NCI-H345 treated with DMSO at 0.1 percent for 48 hours (cell line): Measurements from ENCODE around the gene PIM2.

Experiments used
- DNase-seq: peaks from one replicate; lab custom pipeline; 2025; ENCODE audit not compliant: unreplicated experiment; lab: John Stamatoyannopoulos, UW

Gene PIM2

DNA sequence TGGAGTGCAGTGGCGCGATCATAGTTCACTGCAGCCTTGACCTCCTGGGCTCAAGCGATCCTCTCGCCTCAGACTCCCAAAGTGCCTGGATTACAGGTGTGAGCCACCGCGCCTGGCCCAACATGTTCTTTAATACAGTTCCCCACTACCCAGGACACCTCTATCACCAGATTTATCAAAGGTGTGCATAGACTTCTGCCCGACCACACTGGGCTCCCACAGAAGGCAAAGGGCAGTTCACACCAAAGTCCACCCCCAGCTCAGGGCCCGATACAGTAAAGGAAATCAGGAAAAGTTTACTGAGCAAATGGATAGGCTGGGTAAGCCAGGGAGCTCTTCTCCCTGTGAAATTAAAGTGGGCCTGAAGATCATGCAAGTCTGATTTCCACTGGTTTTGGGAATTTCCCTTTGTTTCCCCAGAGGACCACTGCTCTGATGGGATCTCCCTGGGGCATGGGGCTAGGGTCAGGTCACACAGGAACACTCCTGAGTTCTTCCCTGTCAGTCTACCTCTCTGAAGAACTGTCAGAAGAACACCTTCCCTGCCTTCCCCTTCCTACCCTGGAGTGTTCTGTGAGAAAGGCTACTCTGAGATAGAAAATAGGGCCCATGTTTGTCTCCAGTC lies 17.7 kb upstream of the PIM2 start:
- no peak for DNase-seq

GRCh38 chrX:48935301-48935670 lies 16.5 kb upstream of the PIM2 start:
- no peak for DNase-seq

DNA sequence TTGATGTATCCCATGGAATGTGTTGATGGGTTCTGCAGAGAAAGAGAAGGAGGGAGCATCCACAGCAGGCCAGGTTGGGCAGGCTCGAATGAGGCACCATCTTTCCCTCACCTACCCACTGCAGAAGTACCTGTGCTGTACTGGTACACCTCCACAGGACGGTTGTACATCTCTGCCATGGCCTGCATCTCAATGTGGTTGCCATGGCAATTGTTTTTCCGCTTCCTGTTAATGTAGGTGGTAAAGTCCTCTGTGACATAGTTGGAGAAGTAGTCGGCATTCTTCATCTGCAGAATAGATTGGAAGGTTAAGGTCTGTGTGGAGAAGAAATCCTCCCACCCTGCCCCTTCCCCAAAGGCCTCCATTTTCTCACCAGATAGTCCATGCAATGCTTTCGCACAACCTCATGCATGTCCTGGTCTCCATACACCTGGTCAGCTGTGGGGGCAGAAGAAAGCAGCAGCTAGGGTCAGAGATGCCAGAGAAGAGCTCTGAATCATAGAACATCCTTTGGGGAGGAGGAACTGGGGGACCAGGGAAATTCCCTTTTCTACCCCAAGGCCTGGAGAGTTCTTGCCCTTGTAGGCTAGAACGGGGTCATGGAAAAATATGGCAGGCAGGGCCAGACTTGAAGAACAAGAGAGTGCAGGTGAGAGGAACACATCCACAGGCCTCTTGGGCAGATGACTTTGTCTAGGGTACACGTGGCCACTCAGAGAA lies 15.9 kb upstream of the PIM2 start:
- DNase-seq, result no peak

- DNase-seq, result no peak
These were observed 14.9 kb upstream of the PIM2 start for GRCh38 chrX:48933757-48934156.

DNA sequence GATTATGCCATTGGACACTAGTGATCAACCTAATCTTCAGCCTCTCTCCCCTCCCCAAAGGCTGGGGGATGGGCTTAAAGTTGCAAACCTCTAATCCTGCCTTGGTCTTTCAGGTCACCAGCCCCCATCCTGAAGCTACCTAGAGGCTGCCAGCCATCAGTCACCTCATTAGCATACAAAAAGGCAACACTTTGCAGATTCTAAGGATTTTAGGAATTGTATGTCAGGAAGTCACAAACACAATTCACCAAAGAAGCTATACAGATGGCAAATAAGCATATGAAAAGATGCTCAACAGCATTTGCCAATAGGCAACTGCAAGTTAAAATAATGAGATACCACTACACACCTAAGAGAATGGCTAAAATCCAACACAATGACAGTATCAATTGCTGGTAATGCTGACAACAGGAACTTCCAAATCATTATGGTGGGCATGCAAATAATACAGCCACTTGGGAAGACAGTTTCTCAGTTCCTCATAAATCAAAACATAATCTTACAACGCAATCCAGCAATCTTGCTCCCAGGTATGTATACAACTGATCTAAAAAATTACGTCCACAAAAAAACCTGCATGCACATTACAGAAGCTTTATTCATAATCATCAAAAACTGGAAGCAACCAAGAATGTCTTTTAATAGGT lies 9.0 kb upstream of the PIM2 start:
- DNase-seq, result no peak

GRCh38 chrX:48927123-48927522 lies 8.3 kb upstream of the PIM2 start:
- no peak for DNase-seq

- DNase-seq, result no peak
These were observed 5.4 kb upstream of the PIM2 start for GRCh38 chrX:48924270-48924669.

GRCh38 chrX:48923771-48924170 lies 4.9 kb upstream of the PIM2 start:
- no peak for DNase-seq

DNA sequence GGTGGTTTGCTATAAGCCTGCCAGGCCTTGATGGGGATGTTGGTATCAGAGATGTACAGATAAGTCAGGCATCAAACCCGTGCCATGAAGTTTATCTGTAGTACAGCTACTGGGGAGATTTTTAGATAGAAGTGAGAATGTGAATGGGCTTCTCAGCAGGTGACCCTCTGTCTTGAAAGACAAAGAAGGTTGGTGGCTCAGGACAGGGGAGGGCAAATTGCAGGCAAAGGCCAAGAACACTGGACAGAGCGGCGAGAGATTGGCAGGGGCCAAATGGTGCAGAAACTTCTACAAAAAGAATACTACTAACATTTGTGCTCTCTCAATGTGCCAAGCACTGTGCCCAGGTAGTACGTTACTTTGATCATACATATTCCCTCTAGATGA lies 1.9 kb upstream of the PIM2 start:
- no peak for DNase-seq

DNA sequence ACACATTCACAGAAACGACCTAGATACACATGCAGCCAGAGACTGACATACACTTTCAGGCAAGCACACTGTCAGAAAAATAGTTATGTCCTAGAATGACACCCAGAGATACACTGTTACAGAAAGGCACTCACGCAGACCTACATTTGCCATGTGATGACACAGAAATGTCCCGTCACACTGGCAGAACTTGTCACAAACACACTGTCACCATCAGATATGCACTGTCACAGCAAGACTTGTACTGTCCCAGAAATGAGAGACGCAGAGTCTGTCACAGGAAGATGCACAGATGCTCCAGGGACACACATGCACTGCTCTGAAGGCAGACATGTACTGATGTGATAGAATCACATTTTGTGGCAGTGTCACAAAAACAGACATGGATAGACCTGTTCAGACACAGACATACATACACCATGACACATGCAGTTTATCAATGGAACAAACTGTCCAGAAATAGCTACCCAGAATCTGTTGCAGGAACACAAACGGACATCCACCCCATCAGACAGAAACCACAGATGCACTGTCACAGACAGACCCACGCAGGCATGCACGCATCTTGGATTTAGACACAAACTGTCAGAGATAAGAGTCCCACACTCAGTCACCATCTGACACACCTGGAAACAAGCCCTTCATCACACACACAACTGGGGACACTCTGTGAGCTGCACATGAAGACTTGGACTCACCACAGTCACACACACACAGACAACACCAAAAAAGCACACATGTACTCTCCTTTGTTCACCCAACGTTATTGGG lies 1.3 kb upstream of the PIM2 start:
- no peak for DNase-seq

DNA sequence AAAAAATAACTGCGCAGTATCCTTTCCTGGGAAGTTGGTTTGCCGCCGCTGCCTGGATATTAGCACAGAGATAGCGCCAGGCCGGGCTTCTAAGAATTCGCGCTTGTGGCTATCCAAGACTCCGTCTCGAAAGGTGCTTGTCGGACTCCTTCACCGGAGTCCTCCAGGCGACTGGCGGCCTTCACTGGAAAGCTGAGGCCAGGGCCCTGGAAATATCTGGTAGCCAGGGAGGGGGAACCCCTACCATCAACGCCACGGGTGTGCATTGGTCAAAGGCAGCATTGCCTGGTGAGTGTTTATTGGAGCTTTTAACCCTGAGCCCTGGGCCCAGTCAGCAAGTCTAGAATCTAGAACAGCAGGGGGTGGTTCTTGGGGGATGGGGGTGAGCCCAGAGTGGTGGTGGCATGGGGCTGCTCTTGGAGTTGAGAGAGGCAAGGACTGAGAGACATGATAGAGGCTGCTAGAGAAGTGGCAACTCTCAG lies 577 bp upstream of the PIM2 start:
- no peak for DNase-seq

DNA sequence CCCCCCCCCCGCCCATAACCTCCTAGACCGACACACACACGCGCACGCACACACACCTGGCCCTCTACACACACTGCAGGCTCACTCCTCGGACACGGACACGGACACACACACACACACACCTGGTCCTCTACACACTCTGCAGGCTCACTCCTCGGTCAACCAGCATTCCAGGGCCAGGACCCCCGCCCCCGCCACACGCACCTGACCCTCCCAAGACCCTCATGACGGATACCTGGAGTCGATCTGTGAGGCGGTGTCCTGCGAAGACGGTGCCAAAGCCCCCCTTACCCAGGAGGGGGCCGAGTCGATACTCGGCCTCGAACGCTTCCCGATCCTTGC lies 552 bp downstream of the PIM2 start:
- DNase-seq, result no peak

DNA sequence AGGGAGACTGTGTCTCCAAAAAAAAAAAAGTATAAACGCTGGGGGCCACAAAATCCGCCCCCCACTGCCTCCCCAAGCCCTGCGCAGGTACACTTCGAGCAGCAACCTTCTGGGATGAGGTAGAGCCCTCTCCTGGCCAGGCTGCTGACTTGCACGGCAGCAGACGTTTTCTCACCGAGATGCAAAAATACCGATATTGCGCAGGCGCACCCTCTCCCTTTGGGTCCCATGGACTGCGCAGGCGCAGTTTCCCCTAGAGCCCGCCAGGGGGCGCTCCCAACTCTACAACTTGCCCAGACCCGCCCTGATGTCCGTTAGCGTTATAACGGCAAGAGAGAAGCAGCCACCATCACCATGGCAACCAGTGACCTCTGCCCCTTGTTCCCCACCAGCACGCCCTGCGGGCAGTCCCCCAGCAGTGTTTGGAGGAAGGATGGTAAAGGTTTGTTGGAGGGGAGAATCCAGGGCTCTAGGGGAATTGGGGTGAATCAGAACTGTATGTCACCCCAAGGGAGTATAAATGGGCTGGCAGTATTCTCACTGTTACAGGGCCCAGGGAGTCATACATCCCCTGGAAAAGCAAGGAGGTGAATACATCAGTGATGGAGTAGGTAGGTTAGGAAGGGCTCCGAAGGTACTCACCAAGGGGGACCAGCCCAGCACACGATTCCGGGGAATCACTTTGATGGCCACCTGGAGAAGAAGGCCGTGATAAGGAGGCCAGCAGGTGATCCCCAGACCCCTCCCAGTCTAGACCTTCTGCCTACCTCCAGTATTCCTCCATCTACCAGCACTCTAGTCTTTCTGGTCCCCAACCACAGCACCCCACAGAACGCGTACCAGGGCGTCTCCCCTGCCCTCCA lies 1.5 kb downstream of the PIM2 start:
- DNase-seq, result peak; percentile 83

DNA sequence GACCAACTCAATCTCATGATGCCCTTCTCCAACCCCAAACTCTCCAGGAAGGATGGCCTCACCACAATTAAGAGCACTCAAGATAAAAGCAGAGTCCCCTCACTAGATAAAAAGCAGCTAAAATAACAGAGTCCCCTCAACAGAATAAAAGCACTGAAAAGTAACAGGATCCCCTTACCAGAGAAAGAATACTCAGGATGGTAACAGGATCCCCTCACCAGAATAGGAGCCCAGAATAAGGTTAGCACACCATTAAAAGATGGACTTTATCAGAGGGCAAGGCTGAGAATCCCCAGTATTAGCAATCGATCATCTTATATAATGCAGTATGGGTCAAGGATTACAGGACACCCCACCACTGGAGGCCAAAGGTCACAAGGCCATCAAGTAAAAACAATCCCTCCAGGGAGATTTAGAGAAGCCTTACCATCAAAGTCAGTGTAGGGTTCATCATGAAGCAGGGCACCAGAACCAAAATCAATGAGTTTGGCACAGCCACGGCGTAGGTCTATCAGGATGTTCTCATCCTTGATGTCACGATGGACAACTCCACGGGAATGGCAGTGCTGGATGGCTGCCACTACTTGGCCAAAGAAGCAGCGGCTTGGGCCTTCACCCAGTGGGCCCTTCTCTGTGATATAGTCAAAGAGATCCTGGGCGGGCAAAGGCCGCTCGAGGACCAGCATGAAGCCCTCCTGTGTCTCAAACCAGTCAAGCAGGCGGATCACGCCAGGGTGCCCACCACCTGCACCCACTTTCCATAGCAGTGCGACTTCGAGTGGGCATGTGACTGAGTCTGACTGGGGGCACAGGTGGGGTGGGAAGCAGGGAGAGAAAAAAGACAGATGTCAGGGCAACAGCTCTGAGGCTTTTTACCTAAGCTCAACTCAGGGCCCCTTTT lies 4.0 kb downstream of the PIM2 start:
- no peak for DNase-seq

DNA sequence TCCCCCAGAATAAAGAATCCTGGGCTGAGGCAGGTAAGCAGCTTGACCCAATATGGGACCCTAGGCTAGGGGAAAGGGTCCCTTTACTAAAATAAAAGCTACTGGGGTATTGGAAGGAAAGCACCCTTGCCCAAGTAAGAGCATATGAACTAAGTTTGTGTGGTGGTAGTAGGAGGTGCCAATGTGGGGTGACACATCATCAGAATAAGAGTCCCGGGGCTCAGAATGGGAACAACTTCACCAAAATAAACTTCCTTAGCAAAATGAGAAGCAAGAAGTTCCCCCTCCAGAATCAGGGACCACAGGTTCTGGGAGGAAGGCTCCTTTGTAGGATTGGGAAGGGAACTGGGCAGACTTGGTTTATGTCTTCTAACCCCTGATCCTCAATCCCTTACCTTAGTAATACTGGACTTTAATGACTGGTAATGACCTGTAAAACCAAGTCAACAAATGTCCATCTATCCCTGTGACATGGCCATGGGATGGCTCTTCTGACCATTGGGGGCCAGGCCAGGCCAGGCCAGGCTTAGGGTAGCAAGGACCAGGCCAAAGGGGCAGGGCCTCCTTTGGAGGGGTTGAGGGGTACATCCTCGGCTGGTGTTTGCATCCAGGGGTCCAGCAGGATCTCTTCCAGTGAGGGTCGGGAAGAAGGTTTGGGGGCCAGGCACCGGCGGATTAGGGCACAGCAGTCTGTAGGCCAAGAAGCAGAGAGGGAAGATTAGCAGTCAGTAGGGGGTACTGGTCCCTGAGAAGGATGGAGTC lies 5.0 kb downstream of the PIM2 start:
- no peak for DNase-seq

DNA sequence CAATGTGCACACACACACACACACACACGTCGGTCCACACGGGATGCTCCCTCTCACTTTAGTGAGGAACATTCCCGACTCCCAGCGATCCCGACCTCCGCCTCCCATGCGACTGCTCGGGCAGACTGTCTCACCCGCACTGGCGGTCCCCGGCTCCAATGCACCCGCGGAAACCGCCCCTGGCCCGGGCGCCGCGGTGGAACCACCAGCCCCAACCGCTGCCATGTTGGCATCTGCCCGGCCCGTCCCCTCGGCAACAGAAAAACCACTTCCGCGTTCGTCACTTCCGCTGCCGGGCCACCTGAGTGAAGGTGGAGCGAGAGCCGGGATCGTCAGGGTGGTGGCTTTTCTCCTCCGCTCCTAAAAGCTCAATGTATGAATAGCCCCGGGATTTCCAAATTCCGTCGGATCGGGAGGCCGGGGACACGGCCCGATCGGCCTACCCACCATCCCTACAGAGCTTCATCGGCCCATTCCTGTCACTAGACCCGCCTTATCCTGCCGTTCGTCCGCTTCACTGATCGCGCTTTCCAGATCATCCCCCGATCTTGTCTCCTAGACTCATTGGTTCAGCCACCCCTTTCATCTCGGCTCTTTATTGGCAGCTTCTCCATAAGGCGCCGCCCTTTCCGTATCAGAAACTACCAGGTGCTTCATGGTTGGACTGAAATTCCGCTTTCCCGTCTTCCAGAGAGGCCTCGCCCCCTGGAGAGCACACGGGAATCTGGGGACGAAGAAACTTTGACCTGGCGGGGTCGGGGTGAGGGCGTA lies 7.2 kb downstream of the PIM2 start, which contains the start of gene SLC35A2:
Gene SLC35A2, minus strand, starts transcription at position 235 of the 771 bp plus-strand sequence. Its CDS starts 10 bp downstream, at position 225.
- peak; percentile 61 for DNase-seq

DNA sequence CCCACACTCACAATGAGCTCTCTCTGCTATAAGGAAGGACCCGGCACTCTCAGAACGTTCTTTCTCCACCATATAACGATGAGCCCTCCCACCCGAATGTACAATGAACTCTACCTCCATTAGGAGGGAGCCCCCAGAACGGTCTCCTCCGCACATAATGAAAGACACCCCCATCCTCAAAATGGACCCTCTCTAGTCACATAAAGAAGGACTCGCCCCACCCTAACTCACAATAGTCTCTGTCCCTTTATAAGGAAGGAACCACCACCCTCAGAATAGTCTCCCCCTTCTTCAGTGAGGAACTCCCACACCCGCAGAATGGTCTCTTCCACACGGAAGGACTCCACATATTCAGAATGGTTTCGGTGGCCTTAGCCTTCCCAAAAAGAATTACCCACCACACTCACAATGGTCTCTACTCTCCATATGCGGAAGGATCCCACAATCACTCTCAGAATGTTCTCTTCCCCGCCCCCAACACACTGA lies 7.9 kb downstream of the PIM2 start:
- DNase-seq, result no peak

DNA sequence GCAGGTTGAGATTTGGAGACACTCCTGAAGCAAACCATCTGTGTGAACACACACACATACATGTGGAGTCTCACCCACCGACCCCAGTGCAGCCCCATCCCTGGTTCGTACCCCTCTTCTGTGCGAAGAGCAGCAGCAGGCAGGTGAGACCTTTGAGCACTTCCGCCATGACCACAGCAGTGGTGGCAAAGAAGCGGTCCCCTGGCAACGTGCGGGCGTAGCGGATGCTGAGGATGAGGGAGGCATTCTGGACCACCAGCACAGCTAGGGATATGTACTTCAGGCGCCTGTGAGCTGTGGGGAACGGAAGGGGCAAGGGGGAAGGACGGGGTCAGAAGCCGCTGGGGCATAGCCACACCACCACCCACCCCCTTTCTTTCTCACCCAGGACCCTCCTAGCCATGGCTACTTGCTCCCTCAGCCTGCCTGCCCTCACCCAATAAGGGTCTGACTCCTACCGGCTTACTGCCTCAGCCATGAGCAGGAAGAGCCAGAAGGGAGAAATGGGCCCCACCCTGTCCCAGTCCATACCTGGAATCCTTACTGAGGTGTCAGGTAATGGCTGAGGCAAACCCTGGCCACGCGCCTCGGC lies 9.0 kb downstream of the PIM2 start:
- no peak for DNase-seq
